Measurements from ENCODE around the gene FGF12.
A peak's percentile ranks its signal among the peaks of the same experiment; 100 is the strongest.

The FGF12 gene

DNA sequence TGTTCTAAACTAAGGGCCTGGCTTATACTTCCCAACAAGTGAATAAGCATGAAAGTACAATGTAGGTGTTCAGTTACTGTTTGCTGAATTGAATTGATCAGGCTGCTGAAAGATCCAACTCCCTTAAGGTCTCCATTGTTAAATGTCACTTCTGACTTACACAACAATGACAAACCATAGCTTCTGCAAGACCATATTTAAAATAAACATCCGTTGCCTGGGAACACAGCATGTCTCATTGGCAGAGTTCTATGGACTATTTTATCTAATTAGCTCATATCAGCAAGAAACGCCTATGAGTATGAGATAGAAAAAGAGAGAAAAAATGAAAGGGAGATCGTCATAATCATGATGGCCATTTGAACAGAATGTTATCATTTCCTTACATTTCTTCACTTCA lies 605.4 kb downstream of the FGF12 start:
- DNase-seq (ENCODE audit: low read depth in 2 of 2), result no peak

- DNase-seq (ENCODE audit: low read depth in 2 of 2), result no peak
These were observed 618.5 kb downstream of the FGF12 start for GRCh38 chr3:192108820-192109219.

DNA sequence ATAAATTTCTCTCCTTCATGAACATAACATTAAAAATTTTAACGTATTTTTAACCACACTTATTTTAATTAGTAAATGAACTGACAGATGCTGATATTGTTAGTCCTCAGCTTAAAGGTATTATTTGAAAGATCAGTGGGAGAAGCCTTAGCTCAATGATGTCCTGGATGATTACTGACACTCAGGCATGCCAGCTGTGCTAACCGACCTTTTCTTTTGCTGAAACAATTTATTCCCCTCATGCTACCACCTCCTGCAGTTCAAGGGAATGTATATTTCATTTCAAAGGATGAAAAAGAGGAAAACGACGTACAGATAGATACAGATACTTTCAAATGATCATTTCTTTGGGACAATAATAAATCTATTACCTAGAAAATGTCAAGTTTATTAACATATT lies 620.8 kb downstream of the FGF12 start:
- DNase-seq (ENCODE audit: low read depth in 2 of 2), result no peak

DNA sequence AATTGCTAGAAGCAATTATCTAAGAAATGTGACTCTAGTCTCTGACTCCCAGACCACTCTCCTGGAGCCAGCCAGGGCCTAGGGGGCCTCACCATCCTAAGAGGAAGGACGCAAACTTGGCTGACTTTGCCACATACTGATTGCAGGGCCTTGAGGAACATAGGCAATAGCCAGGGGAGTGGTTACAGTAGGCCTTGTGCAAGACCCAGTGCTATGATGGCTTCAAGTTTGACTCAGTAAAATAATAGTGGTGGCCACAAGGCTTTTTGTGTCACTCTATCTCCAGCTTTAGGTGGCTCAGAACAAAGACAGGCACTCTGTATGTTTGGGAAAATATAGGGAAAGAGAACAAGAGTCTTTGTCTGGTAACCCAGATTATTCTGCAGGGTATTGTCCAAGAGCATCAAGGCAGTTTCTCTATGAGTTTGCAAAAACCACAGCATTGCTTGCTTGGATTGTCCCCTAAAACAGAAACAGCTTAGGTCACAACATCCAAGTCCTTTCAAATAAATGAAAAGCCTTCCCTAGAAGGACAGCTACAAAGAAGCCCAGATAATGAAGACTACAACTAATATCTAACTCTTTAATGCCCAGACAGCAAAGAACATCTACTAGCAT lies 634.8 kb downstream of the FGF12 start:
- no peak for DNase-seq (ENCODE audit: low read depth in 2 of 2)

DNA sequence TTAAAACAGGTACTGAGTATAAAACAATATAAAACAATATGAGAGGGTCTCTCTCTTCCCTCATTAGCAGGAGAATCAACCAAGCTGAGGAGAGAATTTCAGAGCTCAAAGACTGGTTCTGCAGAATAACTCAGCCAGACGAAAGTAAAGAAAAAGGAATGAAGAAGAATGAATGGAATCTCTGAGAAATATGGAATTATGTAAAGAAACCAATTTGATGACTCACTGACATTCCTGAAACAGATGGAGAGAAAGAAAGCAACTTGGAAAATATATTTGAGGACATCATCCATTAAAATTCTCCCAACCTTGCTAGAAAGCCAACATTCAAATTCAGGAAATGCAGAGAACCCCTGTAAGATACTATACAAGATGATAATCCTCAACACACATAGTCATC lies 635.5 kb downstream of the FGF12 start:
- peak; percentile 50 to 52 for DNase-seq (ENCODE audit: low read depth in 2 of 2)

DNA sequence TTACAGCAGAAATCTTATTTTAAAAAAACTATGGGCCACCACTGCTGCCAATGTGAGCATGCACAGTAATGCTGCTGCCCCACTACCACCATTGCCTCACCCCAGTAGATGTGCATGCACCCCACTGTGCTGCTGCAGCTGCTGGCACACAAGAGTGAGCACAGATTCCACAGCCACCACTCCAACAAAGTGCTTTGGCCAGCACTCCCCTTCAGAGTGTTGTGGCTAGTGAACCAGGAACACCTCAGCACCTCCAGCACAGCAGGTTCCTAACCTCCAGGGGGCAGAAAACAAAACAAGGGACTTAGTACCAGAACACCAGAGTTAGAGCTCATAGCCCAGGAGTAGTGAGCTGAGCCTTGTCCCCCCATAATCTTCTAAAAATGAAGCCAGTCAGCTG lies 636.8 kb downstream of the FGF12 start:
- no peak for DNase-seq (ENCODE audit: low read depth in 2 of 2)
